Stimulated activated CD8-positive, alpha-beta memory T cell treated with anti-CD3 and anti-CD28 coated beads, Interleukin-15, amount 100 ng/mL, for 1 hour (primary cell): ENCODE results near the gene USP6.
"Not testable (repeated sequence)": the region's sequence is repeated elsewhere in the genome, so short reads cannot be mapped to it uniquely, and the experiment has no call there.

ENCODE experiments used
- DNase-seq: peaks from one replicate; pipeline ENCODE4 v3.0.0-alpha.2; 2020; ENCODE audit warnings: low read depth

USP6 gene

DNA sequence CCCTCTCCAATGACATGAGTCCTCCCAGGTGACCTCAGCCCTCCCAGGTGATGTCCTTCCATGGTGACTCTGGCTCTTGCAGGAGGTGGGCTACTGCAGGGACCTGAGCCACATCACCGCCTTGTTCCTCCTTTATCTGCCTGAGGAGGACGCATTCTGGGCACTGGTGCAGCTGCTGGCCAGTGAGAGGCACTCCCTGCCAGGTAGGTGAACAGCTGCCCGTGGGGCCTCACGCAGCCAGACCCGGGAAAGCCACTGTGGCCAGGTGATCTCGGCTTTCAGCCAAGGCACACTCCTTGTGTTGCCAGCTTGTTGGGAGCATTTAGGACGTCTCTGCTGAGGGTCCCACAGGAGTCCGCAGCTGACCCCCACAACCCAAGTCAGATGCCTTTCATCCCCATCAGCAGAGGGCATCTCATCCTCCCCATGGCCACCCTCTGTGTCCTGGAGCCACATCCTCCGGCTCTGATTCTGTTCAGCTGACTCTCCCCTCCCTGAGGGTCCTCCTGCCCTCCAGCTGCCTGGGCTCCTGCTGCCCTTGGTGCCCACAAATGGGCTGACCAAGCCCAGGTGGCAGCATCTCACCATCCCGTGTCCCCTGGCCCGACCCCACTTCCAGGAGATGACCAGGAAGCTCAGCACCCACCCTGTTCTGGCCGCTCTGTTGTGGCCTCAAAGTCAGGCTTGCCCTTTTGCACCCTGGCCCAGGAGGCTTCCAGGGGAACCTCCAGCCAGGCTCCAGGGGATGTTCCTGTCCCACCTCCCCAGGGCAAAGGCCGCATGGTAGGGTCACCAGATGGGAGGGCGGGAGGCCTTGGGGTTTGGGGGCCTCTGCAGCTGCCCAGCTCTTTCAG, 20.1 kb downstream of the USP6 start:
- DNase-seq, result no peak

DNA sequence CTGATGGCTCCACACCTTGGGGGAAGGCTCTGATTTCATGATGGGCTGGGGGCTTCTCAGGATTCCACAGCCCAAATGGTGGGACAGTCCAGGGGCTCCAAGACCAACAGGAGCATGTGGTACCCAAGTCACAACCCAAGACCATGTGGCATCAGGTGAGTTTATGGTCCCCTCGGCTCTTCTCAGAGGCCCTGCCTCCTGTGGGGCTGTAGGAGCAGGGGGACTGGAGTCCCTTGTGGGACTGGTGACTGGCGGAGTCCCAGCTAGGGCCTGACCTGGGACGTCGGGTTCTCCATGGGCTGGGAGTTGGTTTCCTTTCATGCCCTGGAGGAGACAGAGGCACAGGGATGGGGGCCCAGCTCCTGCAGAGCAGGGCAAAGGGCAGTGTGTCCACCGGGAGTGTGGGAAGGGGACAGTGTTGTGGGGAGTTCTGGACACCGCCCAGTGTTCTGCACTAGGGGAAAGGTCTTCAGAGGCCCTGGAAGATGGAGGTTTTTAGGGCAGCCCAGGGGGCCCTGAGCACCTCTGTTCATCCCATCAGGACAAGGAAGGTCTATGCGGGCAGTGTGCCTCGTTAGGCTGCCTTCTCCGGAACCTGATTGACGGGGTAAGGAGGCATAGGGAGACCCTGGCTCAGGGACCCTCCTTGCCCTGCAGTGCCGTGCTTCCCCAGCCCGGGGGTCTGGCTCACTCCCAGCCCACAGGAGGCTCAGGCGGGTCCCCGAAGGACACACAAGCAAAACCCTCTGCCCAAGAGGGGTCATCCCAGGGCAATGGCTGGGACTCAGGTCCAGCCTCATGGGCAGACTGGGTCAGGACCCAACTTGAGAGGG, 21.0 kb downstream of the USP6 start:
- not testable (repeated sequence) for DNase-seq

DNA sequence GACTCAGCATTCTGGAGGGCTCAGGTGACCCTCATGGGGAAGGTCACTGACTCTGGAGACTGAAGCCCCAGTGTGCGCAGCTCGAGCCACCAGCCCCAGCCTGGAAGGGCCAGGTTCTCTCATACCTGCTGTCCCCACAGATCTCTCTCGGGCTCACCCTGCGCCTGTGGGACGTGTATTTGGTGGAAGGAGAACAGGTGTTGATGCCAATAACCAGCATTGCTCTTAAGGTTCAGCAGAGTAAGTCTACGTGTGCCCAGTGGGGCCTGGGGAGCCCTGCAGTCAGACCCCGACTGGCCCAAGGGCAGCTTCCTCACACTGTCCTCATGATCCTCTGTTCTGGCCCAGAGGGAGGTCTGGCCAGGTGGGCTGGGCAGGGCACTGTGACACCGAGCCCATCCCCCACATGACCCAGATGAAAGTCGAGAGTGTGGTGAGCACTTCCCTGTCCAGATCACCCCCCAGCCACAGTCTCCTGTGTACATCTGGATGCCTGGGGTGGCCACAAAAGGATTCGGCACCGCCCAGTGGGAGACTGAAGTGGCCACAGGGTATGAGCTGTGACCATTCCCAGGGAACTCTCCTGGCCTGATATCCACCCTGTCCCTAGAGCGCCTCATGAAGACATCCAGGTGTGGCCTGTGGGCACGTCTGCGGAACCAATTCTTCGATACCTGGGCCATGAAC, 21.8 kb downstream of the USP6 start:
- DNase-seq, result not testable (repeated sequence)

DNA sequence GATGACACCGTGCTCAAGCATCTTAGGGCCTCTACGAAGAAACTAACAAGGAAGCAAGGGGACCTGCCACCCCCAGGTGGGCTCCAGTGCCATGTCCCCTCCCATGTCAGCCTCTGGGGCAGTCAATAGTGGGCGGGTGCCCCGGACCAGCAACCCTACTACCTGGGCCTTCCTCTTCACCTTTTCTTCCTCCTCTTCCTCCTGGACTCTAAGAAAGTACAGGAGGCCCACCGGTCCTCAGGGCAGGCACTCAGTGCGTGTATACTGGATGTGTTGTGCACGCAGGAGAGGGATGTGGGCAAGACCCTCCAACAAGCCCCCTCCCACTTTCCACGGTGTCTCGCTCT, 22.3 kb downstream of the USP6 start:
- not testable (repeated sequence) for DNase-seq

DNA sequence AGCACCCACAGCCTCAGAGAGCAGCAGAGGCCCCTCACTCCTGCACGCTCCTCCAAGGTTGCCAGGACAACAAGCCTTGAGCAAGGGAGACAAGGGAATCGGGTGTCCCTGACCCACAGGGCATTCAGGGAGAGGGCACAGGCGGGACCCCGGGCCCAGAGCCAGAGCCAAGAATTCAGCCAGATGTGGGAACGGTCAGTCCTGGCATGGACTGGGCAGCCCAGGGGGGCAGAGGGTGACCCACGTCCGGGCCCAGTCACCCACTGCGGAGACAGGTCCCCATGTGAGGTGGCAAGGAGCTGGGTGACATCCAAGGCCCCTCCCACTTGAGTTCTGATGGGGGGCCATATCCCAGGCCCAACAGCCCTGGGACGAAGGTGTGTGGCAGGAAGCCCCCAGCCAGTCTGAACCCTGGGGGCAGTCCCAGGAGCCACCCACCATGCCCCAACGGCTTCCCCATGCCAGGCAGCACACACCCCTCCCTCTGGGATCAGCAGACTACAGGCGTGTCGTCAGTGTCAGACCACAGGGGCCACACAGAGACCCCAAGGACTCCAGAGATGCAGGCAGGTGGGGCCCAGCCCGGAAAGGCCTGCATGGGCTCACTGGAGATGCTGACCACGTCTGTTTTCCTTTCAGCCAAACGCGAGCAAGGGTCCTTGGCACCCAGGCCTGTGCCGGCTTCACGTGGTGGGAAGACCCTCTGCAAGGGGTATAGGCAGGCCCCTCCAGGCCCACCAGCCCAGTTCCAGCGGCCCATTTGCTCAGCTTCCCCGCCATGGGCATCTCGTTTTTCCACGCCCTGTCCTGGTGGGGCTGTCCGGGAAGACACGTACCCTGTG, 23.0 kb downstream of the USP6 start:
- DNase-seq, result no peak

DNA sequence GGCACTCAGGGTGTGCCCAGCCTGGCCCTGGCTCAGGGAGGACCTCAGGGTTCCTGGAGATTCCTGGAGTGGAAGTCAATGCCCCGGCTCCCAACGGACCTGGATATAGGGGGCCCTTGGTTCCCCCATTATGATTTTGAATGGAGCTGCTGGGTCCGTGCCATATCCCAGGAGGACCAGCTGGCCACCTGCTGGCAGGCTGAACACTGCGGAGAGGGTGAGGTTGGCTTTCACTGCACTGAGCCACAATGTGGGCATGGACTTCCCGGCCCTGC, 23.6 kb downstream of the USP6 start:
- no peak for DNase-seq

DNA sequence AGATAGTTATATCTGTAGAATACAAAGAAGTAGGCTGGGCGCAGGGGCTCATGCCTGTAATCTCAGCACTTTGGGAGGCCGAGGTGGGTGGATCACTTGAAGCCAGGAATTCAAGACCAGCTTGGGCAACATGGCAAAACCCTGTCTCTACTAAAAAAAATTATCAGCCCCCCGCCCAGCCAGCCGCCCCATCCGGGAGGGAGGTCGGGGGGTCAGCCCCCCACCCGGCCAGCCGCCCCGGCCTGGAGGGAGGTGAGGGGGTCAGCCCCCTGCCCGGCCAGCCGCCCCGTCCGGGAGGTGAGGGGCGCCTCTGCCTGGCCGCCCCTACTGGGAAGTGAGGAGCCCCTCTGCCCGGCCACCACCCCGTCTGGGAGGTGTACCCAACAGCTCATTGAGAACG, 27.0 kb downstream of the USP6 start:
- DNase-seq, result not testable (repeated sequence)

DNA sequence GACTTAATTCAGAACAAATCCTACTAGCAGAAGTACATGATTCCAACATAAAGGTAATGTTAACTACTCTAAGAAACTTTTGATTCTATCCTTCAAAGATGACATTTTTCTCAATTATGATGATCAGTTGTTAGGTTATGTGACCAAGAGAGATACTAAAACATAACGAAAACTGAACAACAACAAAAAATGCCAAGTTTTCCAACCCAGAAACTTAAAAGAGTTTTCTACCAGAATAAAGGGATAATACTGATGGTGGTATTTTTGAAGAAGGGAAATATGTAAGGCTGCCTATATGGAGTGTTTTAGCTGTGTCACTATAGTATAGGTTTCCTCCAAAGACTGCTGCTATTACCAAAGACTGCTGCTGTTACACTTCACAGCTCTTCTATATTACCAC, 30.3 kb downstream of the USP6 start:
- not testable (repeated sequence) for DNase-seq

DNA sequence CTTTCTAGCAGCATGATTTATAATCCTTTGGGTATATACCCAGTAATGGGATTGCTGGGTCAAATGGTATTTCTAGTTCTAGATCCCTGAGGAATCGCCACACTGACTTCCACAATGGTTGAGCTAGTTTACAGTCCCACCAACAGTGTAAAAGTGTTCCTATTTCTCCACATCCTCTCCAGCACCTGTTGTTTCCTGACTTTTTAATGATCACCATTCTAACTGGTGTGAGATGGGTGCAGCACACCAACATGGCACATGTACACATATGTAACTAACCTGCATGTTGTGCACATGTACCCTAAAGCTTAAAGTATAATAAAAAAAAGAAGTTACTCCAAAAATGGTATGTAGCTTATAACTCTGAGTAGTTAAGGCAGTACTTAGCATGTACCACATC, 44.9 kb downstream of the USP6 start:
- DNase-seq, result not testable (repeated sequence)

DNA sequence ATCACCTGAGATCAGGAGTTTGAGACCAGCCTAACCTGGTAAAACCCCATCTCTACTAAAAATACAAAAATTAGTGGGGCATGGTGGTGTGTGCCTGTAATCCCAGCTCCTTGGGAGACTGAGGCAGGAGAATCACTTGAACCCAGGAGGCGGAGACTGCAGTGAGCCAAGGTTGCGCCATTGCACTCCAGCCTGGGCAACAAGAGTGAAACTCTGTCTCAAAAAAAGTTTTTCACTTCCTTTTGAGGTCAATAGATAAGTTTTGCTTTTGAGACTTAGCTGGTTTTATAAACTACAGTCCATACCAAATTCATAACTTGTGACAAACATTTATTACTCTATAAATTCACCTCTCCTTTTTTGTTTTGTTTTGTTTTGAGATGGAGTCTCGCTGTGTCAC, 46.0 kb downstream of the USP6 start:
- not testable (repeated sequence) for DNase-seq

DNA sequence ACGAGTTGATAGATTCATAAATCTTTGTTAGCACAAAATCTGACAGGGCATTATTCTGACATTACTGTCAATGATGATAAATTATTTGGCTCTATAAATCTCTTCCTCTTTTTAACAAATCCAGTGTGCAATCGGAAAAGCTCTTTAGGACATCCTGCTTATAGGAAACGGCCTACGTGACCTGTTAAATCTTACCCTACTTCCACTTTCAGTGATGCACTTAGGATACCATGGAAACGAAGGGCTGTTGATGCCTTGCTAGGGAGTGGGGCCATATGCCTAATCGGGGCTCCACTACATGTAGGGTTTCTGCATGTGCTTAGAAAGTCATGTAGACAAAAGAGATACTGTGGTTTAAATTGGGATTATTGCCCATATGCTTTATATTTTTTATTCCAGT, 48.6 kb downstream of the USP6 start:
- no peak for DNase-seq

DNA sequence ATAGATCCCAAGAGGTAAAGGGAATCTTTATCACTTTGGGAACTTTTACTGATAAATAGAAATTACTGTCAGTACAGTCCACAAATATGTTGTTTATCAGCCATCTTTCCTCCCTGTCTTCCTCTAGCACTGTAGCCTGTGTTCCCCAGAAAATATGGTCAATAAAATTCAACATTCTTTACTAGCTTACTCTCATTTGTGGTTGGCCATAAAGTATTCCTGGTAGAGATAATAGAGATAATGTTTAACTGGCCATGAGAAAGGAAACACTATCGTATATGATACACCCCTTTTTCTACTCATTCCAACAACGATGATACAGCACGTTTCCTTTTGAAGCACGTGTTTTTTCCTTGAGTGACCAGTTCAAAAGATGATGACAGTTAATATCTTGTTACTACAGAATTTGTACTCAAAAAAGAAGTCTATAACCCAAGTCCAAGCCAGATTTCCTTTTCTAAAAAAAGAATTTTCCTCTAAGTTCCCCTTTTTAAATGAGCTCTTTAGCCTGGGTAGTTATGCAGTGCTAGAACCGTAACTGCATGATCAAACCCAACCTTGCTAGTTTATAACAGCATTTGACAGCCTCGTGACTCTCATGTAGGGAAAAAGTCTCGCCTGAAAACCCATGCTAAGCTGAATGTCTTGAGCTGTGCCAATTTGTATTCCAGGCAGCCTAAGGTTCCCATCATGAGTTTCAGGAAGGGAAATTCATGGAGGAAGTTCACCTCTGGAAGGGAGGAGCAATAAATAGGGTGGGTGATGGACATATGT, 50.1 kb downstream of the USP6 start:
- DNase-seq, result not testable (repeated sequence)

DNA sequence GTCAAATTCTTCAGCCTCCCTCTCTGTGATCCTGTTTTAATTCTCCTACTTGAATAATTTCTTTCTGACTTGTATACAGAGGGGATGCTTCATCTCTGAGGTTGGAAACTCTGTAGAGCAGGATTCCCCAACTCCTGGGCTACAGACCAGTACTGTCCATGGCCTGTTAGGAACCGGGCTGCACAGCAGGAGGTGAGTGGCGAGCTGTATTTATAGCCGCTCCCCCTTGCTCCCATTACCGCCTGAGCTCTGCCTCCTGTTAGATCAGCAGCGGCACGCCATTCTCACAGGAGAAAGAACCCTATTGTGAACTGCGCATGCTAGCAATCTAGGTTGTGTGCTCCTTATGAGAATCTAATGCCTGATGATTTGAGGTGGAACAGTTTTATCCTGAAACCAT, 59.2 kb downstream of the USP6 start:
- DNase-seq, result not testable (repeated sequence)

DNA sequence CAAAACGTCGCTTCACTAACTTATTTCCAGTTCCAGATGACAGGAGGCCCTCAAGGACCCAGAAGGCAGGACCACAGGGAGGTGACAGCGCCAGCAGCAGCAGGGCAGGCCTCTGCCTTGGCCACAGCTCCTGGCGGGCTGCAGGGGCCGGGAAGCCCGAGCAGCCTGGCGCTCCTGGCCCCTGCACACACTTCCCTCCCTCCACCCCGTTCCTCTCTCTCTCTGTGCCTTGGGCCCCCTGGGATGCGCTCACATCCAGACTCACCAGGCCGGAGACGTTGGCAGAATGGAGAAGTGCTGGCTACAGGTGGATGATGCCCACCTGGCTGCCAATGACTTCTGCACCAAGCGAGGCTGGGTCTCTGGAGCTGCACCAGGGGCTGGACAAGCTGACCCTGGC, 63.2 kb downstream of the USP6 start:
- no peak for DNase-seq

DNA sequence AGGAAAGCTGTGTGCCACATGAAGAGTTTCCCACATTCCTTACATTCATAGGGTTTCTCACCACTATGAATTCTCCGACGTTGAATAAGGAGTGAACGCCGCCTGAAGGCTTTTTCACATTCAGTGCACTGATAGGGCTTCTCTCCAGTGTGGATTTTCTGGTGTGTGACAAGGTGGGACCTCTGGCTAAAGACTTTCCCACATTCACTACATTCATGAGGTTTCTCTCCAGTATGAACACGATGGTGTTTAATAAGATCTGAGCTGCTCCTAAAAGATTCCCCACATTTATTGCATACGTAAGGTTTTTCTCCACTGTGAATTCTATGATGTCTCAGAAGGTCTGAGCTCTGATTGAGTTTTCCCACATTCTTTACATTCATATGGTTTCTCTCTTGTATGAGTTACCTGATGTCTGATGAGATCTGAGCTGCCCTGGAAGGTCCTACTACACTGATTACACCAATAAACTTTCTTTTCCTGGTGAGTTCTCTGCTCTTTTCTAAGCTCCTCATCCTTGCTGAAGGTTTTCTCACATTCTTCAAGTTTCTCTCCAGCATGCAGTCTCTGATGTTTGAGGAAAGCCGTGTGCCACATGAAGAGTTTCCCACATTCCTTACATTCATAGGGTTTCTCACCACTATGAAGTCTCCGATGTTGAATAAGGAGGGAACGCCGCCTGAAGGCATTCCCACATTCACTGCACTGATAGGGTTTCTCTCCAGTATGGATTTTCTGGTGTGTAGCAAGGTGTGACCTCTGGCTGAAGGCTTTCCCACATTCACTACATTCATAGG, 65.9 kb downstream of the USP6 start:
- no peak for DNase-seq

DNA sequence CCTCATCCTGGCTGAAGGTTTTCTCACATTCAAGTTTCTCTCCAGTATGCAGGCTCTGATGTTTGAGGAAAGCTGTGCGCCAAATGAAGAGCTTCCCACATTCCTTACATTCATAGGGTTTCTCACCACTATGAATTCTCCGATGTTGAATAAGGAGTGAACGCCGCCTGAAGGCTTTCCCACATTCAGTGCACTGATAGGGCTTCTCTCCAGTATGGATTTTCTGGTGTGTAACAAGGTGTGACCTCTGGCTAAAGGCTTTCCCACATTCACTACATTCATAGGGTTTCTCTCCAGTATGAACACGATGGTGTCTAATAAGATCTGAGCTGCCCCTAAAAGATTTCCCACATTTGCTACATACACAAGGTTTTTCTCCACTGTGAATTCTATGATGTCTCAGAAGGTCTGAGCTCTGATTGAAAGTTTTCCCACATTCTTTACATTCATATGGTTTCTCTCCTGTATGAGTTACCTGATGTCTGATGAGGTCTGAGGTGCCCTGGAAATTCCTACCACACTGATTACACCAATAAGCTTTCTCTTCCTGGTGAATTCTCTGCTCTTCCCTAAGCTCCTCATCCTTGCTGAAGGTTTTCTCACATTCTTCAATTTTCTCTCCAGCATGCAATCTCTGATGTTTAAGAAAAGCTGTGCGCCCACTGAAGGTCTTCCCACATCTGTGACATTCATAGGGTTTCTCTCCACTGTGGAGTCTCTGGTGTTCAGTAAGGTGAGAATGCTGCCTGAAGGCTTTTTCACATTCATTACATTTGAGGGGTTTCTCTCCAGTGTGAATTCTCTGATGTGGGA, 67.0 kb downstream of the USP6 start:
- DNase-seq, result no peak

DNA sequence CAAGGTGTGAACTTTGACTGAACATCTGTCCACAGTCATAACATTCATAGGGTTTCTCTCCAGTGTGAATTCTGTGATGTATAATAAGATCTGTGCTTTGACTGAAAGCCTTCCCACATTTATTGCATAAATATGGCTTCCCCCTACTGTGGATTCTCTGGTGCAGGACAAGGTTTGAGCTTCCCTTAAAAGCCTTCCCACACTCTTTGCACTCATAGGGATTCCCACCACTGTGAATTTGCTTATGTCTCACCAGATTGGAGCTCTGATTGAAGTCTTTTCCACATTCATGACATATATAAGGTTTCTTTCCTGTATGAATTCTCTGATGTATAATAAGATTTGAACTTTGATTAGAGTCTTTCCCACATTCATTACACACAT, 67.6 kb downstream of the USP6 start:
- no peak for DNase-seq

DNA sequence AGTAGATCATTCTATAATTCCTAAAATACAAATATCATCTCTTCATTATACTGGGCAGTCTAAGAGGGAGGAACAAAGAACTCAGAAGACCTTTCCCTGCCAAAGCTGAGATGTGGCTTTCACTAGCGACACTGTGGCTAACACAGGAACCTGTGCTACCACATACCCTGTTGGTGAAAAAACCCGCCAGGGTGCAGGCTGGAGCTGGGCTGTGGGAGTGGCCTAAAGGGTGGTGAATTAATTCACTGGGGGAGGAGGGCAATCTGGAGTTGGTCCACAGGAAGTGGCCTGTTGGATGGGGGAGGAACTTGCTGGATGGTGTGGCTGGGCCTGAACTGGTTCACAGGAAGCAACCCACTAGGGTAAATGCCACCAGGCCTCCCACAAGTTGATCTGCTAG, 68.5 kb downstream of the USP6 start:
- DNase-seq, result no peak

DNA sequence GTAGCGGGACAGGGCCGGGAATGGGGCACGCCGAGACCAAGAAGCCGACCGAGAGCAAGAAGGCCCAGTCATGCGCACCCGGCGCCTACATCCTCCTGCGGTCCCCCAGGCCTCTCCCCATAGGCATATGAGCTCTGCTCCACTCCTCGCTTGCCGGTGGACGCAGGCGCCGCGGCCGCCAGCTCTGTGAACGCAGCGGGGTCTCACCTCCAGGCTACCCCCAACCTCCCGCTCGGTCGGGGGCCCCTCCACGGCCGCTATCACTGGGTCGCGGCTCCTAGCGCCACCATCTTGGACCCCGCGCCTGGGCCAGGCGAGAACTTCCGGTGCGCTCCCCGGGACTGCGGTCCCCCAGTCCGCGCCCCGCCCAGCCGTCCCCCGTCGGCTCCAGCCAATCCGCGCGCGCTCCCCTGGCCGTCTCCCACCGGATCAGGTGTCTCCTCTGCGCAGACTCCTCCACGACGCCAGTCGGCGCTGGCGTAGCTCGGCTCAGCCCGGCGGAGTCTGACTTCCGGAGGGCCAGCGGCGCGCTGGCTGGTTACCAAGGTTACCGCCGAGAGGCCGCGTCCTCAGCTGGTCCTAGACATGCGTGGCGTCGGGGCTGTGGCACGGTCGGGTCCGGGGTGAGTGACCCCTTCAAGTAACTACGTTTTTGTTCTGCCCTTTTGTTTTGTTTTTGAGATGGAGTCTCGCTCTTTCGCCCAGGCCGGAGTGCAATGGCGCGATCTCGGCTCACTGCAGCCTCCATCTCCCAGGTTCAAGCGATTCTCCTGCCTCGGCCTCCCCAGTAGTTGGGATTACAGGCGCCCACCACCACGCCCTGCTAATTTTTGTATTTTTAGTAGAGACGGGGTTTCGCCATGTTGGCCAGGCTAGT, 75.9 kb downstream of the USP6 start, which contains the start of gene ZNF594:
TSS of gene ZNF594 (minus strand) at position 328 of the 877 bp plus-strand sequence. CDS start 7,612 bp downstream, outside the sequence.
- peak; percentile 91 for DNase-seq
